ENCODE data around the gene PLEKHG3.

DNA sequence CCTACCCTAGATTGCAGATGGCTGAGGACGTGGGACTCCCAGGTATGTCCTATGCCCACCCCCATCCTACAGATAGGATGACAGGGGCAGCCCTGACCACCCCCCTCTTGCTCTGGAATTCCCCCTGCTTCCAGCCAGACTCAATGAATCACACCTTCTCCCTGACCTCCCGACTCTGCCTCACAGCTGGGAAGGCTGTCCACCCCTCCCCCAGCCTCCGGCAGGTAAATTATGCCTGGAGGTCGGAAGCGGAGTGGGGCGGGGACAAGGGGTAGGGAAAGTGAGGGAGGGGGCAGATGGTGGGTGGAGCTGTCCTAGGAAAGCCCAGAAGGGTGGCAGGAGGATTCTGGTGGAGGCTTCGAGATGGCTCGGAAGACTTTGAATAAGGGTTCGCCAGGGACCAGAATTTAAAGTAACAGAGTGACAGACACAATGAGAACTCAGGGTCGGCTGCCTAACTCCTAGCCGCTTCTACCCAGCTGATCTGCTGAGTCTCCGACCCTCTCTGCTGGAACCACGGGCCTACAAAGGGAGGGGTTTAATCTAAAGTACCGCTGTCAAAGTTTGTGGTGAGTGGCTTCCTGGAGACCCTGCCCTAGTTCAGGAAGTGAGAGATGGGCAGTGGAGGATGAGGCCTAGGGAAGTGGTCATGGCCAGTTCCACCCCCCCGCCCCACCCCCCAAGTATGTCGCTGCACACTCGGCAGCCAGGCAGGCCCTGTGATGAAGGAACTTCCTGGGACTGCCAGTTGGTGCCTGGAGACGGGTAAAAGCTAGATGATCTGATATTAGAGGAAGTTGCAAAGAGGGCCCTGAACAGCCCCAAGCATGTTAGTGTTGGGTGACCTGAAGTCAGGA lies 4.2 kb downstream of the PLEKHG3 start:
- TF ChIP-seq, protein P1, sequence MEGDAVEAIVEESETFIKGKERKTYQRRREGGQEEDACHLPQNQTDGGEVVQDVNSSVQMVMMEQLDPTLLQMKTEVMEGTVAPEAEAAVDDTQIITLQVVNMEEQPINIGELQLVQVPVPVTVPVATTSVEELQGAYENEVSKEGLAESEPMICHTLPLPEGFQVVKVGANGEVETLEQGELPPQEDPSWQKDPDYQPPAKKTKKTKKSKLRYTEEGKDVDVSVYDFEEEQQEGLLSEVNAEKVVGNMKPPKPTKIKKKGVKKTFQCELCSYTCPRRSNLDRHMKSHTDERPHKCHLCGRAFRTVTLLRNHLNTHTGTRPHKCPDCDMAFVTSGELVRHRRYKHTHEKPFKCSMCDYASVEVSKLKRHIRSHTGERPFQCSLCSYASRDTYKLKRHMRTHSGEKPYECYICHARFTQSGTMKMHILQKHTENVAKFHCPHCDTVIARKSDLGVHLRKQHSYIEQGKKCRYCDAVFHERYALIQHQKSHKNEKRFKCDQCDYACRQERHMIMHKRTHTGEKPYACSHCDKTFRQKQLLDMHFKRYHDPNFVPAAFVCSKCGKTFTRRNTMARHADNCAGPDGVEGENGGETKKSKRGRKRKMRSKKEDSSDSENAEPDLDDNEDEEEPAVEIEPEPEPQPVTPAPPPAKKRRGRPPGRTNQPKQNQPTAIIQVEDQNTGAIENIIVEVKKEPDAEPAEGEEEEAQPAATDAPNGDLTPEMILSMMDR (IDR thresholded peaks at IDR 0.05; ENCODE audit: low read depth, low read length, missing input control) = no peak
- no peak for TF ChIP-seq REST (IDR thresholded peaks at IDR 0.05)
- TF ChIP-seq, protein P2, sequence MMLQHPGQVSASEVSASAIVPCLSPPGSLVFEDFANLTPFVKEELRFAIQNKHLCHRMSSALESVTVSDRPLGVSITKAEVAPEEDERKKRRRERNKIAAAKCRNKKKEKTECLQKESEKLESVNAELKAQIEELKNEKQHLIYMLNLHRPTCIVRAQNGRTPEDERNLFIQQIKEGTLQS (IDR thresholded peaks at IDR 0.05) = no peak

All from liver (tissue), 3 donors.